ENCODE data around the gene GAL3ST2. TPM values are rescaled to one million over a fixed set of nuclear protein-coding genes. Genes with fewer than 3 reads are reported as not detected.
"Not testable (repeated sequence)": the region's sequence is repeated elsewhere in the genome, so short reads cannot be mapped to it uniquely, and the experiment has no call there.

The GAL3ST2 gene
- total RNA-seq, 2 experiments from 2014 or later, result 0.21 to 0.25 TPM

DNA sequence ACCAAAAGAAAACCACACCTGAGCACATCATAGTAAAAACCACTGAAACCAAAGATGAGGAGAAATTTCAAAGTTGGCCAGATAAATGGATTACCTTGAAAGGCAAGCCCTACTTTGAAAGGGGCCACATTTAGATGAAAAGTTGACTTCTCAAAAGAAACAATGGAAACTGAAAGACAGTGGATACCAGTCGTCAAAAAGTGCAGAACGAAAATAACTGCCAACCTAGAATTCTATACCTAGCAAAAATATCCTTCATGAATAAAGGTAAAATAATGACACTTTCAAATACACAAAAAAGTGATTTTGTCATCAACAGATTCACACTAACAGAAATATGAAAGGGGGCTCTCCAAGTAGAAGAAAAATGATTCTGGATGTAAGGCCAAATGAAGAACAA lies 50.8 kb downstream of the GAL3ST2 start:
- CTCF ChIA-PET, result no interaction called here
- POLR2A ChIA-PET, result interaction anchor here (0.6 kb wide), 1 partner anchor 9 kb away, joined by 6 read pairs; no protein-coding TSS in a partner anchor

GRCh38 chr2:241833101-241833663 lies 56.6 kb downstream of the GAL3ST2 start:
- POLR2A ChIA-PET, result no interaction called here
- CTCF ChIA-PET, result interaction anchor here (0.6 to 0.9 kb wide), 2 partner anchors 17 to 131 kb away, joined by 3 read pairs; partner anchors contain the start of gene ING5

GRCh38 chr2:241833756-241834526 lies 57.3 kb downstream of the GAL3ST2 start:
- POLR2A ChIA-PET, result not testable (repeated sequence)
- CTCF ChIA-PET, result interaction anchor here (1.1 kb wide), 2 partner anchors 25 to 131 kb away, joined by 3 to 4 read pairs; partner anchors contain the start of gene PDCD1

- POLR2A ChIA-PET, result no interaction called here
- CTCF ChIA-PET, result interaction anchor here (1.1 kb wide), 2 partner anchors 24 to 131 kb away, joined by 3 to 4 read pairs; partner anchors contain the start of gene PDCD1
Measured at GRCh38 chr2:241834527-241835210, 58.0 kb downstream of the GAL3ST2 start.

GRCh38 chr2:241835611-241836010 lies 59.0 kb downstream of the GAL3ST2 start:
- CTCF ChIA-PET, result no interaction called here
- POLR2A ChIA-PET, result no interaction called here

GRCh38 chr2:241836292-241836691 lies 59.7 kb downstream of the GAL3ST2 start:
- CTCF ChIA-PET, result interaction anchor here (0.8 kb wide), 1 partner anchor 19 kb away, joined by 3 read pairs; no protein-coding TSS in a partner anchor
- POLR2A ChIA-PET, result no interaction called here

DNA sequence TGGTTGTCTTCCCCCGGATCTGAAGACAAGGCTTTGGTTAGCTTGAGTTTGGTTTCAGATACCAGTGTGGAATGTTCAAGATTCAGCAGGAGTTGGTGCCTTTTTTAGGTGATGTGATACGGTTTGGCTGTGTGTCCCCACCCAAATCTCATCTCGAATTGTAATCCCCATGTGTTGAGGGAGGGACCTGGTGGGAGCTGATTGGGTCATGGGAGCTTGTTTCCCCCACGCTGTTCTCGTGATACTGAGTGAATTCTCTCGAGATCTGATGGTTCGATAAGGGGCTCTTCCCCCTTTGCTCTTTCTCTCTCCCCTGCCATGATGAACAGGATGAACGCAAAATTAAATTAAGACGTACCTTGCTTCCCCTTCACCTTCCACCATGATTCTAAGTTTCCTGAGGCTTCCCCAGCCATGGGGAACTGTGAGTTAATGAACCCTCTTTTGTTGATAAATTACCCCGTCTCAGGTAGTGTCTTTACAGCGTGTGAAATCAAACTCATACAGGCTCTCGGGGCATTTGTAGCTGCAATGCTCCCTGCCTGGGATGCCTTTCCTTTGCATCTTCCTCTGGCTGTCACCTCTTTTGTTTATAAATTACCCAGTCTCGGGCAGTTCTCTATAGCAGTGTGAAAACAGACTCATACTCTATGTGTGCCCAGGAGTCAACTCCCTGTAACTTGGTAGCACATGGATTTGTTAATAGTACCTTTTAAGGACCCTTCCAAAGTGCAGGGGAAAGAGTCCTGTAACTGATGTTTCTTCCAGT lies 60.8 kb downstream of the GAL3ST2 start:
- CTCF ChIA-PET, result interaction anchor here (0.8 kb wide), 1 partner anchor 20 kb away, joined by 3 read pairs; no protein-coding TSS in a partner anchor
- POLR2A ChIA-PET, result interaction anchor here (0.6 kb wide), 1 partner anchor 10 kb away, joined by 6 read pairs; no protein-coding TSS in a partner anchor

GRCh38 chr2:241841181-241842066 lies 64.8 kb downstream of the GAL3ST2 start:
- ChIA-PET CTCF (interaction anchor here (0.6 to 1.1 kb wide), 4 partner anchors 18 to 247 kb away, joined by 3 to 4 read pairs (median 3); no protein-coding TSS in a partner anchor), POLR2A (no interaction called here)

DNA sequence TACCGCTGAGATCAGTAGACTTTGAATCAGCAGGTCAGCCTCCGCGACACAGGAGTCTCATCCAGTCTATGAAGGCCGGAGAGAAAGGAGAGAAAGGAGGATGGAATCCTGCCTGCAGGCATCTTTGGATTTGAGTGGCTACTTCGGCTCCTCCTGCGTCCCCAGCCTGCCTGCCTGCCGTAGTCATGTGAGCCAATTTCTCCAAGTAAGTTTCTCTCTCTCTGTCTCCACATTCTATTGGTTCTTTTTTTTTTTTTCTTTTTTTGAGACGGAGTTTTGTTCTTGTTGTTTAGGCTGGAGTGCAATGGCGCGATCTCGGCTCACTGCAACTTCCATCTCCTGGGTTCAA lies 65.4 kb downstream of the GAL3ST2 start:
- ChIA-PET POLR2A (no interaction called here), CTCF (interaction anchor here (0.6 to 1.2 kb wide), 2 partner anchors 30 to 79 kb away, joined by 3 read pairs; no protein-coding TSS in a partner anchor)

DNA sequence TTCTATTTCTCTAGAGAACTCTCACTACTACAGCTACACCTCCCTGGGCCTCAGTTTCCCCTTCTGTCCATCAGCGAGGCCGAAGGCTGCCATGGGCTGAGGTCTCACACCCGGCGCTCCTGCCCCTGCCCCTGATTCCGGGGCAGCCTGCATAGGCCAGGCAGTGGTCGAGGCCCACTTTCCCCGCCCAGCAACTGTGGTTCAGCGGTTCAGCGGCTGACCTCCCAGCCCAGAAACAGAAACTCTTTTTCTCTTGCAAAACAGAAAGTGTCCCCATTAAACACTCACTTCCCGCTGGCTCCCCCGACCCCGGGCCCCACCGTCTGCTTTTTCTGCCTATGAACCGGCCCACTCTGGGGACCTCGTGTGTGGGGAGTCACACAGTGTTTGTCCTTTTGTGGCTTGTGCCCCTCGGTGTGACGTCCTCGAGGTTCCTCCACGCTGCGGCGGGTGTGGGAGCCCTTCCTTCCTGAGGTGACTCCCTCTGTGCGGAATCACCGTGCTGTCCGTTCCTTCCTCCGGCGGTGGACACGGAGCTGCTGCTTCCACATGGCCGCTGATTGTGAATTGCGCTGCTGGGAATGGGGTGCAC lies 66.1 kb downstream of the GAL3ST2 start:
- ChIA-PET CTCF (interaction anchor here (1.2 kb wide), 1 partner anchor 80 kb away, joined by 3 read pairs; no protein-coding TSS in a partner anchor), POLR2A (interaction anchor here (1.1 to 3.8 kb wide), 2 partner anchors 17 to 80 kb away, joined by 3 to 29 read pairs; partner anchors contain the start of gene PDCD1)

GRCh38 chr2:241843321-241844065 lies 66.9 kb downstream of the GAL3ST2 start:
- ChIA-PET POLR2A (interaction anchor here (0.6 to 3.8 kb wide), 6 partner anchors 16 to 1292 kb away, joined by 3 to 29 read pairs (median 6); partner anchors contain the start of gene PDCD1), CTCF (interaction anchor here (0.7 to 2.6 kb wide), 9 partner anchors 11 to 694 kb away, joined by 3 to 14 read pairs (median 6); partner anchors contain the start of gene PDCD1)

GRCh38 chr2:241844066-241844728 lies 67.6 kb downstream of the GAL3ST2 start:
- CTCF ChIA-PET, result interaction anchor here (0.6 to 2.6 kb wide), 10 partner anchors 11 to 694 kb away, joined by 3 to 14 read pairs (median 5); partner anchors contain the start of genes D2HGDH and PDCD1
- POLR2A ChIA-PET, result interaction anchor here (0.6 to 3.8 kb wide), 12 partner anchors 8 to 1293 kb away, joined by 3 to 29 read pairs (median 4); partner anchors contain the start of gene PDCD1

DNA sequence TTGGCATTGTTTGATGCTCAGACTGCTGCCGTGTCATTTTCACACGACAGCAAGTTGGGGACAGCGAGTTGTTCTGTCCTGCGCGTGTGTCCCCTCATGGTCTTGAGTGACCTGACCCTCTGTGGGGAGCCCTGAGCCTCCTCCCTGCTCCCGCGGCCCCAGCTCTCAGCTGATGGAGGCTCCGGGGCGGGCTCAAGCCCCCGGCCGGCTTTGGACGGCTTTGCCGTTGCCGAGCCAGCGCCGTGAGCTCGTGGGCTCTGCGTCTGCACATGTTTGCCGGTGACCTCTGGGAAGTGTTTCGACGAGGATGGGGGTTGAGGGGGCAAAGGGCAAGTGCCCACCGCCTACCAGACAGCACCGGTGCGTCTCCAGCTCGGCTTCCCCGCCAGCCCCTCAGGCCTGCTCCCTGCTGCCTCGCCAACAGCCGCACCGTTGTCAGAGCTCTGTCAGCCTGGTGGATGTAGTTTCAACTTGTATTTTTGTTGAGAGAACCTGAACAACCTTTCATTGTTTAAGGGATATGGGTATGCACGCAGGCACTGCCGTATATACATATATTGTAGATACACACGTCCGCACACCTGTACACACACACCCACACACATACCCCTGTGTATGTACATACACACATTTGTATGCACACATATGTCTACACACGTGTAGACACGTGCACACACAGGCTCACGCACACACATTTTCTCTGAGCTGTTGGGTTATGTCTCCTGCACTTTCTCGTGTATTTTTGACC lies 68.4 kb downstream of the GAL3ST2 start:
- POLR2A ChIA-PET, result interaction anchor here (0.6 to 3.8 kb wide), 11 partner anchors 7 to 106 kb away, joined by 3 to 29 read pairs (median 3); partner anchors contain the start of gene PDCD1
- CTCF ChIA-PET, result interaction anchor here (0.6 to 2.6 kb wide), 8 partner anchors 10 to 116 kb away, joined by 3 to 14 read pairs (median 6); partner anchors contain the start of genes D2HGDH and PDCD1

GRCh38 chr2:241846406-241846805 lies 69.8 kb downstream of the GAL3ST2 start:
- ChIA-PET POLR2A (interaction anchor here (3.8 kb wide), 1 partner anchor 13 kb away, joined by 29 read pairs; the partner anchor contains the start of gene PDCD1), CTCF (no interaction called here)

Measured in activated CD8-positive, alpha-beta memory T cell treated with anti-CD3 and anti-CD28 coated beads for 36 hours (primary cell).